Endothelial cell of umbilical vein (primary cell): ENCODE data around the gene A3GALT2.

ENCODE experiments used
- CTCF ChIP-seq, 2 donors: IDR thresholded peaks; 1 replicate in 1 of 2; 2 replicates in 1 of 2; pipeline ENCODE4 v1.5.1; 2011; ENCODE audit warnings: low read length in 2 of 2, mild to moderate bottlenecking in 2 of 2, moderate library complexity in 2 of 2, control low read depth in 1 of 2, inconsistent platforms in 1 of 2, low read depth in 1 of 2; ENCODE audit not compliant: insufficient read depth in 1 of 2; ENCODE audit errors: extremely low read depth in 1 of 2
- EZH2 ChIP-seq: IDR thresholded peaks from 2 replicates; pipeline ENCODE4 v1.6.1; 2012; ENCODE audit warnings: borderline replicate concordance, low read depth, mild to moderate bottlenecking, moderate library complexity, low read length, inconsistent platforms; ENCODE audit not compliant: severe bottlenecking
- FOS ChIP-seq: IDR thresholded peaks from 2 replicates; pipeline ENCODE4 v1.6.1; 2011; ENCODE audit warnings: mild to moderate bottlenecking, low read length, moderate library complexity, borderline replicate concordance; ENCODE audit not compliant: insufficient read depth
- GATA2 ChIP-seq: IDR thresholded peaks from 2 replicates; pipeline ENCODE4 v1.7.0; 2011; ENCODE audit warnings: low read depth, mild to moderate bottlenecking, moderate library complexity, mixed read lengths, low read length; ENCODE audit not compliant: insufficient read length, insufficient read depth
- JUN ChIP-seq: IDR thresholded peaks from 2 replicates; pipeline ENCODE4 v1.6.1; 2011; ENCODE audit warnings: borderline replicate concordance, low read depth; ENCODE audit not compliant: insufficient read length, insufficient read depth
- MYC ChIP-seq: IDR thresholded peaks from one replicate; pipeline ENCODE4 v1.6.1; 2011; ENCODE audit warnings: mild to moderate bottlenecking, low read depth, low read length
- POLR2A ChIP-seq: IDR thresholded peaks from 2 replicates; pipeline ENCODE4 v1.6.1; 2012; ENCODE audit warnings: low read depth, mild to moderate bottlenecking, control low read depth, low read length
- POLR2AphosphoS5 ChIP-seq: IDR thresholded peaks from 2 replicates; pipeline ENCODE4 v1.6.1; 2012; ENCODE audit warnings: low read depth, mild to moderate bottlenecking, control low read depth, low read length, moderate library complexity; ENCODE audit not compliant: insufficient read depth
- TF ChIP-seq, protein P1 (sequence below): IDR thresholded peaks from 2 replicates; pipeline ENCODE4 v1.6.1; 2011; ENCODE audit not compliant: insufficient read depth, insufficient read length

DNA sequence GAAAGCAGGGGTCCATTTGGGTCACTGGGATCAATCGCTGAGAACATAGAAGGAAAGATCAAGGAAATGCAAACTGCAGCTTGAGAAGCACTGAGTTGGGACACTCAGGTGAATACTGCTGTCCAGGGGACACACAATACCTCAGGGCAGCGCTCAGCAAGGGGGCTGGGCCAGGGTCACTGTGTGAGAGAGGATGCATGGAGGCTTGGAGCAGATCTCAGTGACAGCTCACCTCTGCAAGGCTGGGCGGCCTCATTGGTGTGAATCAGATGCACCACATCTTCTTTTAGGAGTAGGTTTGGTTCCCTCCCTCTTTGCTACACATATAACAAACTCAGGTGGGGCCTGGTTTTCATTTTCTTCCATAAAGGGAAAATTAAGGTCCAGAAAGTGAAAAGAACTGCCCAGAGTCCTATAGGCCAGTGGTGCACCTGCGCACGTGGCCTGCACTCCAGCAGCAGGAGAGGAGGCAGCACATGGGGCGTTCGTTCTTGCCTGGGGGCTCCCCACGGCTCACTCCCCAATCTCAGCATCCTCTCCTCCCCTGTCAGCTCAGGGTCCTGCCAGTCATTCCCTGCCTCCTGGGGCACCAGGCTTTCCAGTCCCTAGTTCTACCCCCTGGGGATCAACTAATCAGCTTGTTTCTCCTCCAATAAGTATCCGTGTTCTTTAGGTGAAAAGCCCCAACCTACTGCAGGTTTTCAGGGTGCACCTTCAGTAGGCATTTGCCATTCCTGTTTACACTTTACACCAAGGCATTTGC lies 1.5 kb downstream of the A3GALT2 start:
- TF ChIP-seq CTCF (IDR thresholded peaks at IDR 0.05; ENCODE audit: extremely low read depth in 1 of 2, insufficient read depth in 1 of 2, low read depth in 1 of 2, low read length in 2 of 2): no peak
- no peak for TF ChIP-seq POLR2AphosphoS5
- no peak for TF ChIP-seq POLR2A
- TF ChIP-seq EZH2: no peak
- TF ChIP-seq JUN: no peak
- TF ChIP-seq, protein P1, sequence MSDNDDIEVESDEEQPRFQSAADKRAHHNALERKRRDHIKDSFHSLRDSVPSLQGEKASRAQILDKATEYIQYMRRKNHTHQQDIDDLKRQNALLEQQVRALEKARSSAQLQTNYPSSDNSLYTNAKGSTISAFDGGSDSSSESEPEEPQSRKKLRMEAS: no peak
- TF ChIP-seq MYC: no peak
- TF ChIP-seq GATA2: no peak
- TF ChIP-seq FOS: no peak
